Mucosa of descending colon (tissue), 3 donors: ENCODE results near the gene TMCC1. TPM values are rescaled to one million over a fixed set of nuclear protein-coding genes. Genes with fewer than 3 reads are reported as not detected.

Experiments
- ATAC-seq: fragments of 200-7000 bp; cut with Tn5 transposase; one replicate; pipeline ENCODE4 v1.9.1; 2020; ENCODE audit warnings: mild to moderate bottlenecking, moderate library complexity
- DNase-seq, 3 donors: peaks; one replicate each; pipeline ENCODE4 v3.0.0-alpha.2; 2020
- H3K36me3 ChIP-seq: fragments of 200-600 bp; one replicate; pipeline ENCODE4 v1.8.0; 2021; ENCODE audit warnings: low read depth, mild to moderate bottlenecking
- H3K4me1 ChIP-seq: fragments of 200-600 bp; one replicate; pipeline ENCODE4 v1.8.0; 2021; ENCODE audit warnings: low read depth, mild to moderate bottlenecking
- H3K4me3 ChIP-seq: fragments of 200-600 bp; one replicate; pipeline ENCODE4 v1.8.0; 2021; ENCODE audit warnings: mild to moderate bottlenecking
- H3K9me3 ChIP-seq: fragments of 200-600 bp; one replicate; pipeline ENCODE4 v1.8.0; 2021; ENCODE audit warnings: mild to moderate bottlenecking
- intact Hi-C, 2 donors: fragments of 100-400 bp; cut with DNase I in 1 of 2; cut with micrococcal nuclease in 1 of 2; formaldehyde crosslinking; loops; one replicate each; pipeline versions ENCODE4 v1.11.0 to v1.11.1; 2022; cut with DNase I, micrococcal nuclease
- total RNA-seq, 3 donors: library from RNA; stranded (reverse); fragmentation: NEBNext Ultra II Directional in 2 of 3; extraction: Animal tissue kit (Norgen Biotek cat#: 25700) in 2 of 3; gene quantifications; one replicate each; pipeline versions ENCODE4 v1.2.1 to v1.2.4, GENCODE V29; 2021 to 2023
- TF ChIP-seq, protein P1 (sequence below): fragments of 200-600 bp; IDR thresholded peaks from one replicate; pipeline ENCODE4 v1.8.0; 2022; ENCODE audit warnings: antibody characterized with exemption, mild to moderate bottlenecking
- donor health status: DM: no; HTN: no; CAD: no; lungs with moderate emphysema.
- donor health status: DM: no; HTN: no; CAD: no.
- donor health status: DM: no; HTN: yes; CAD: no.

Gene TMCC1
- total RNA-seq, 3 donors from 2014 or later, result 28.6 to 58.7 (median 28.9) TPM

DNA sequence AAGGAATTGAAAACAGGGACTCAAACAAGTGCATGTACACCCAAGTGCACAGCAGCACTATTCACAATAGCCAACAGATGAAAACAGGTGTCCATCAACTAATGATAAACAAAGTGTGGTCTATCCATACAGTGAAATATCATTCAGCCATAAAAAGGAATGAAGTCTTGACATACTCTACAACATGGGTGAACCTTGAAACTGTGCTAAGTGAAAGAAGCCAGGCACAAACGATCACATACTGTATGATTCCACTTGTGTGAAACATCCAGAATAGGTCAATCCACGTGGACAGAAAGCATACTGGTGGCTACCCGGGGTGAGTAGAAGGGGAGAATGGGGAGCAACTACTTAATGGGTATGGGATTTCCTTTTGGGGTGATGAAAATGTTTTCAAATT lies 257.4 kb downstream of the TMCC1 start:
- no peak for ATAC-seq
- H3K9me3 ChIP-seq, result no peaks in the 10 kb centered on the region
- intact Hi-C loops, result loop anchor here in 1 of 2 donors (10.0 kb wide), 1 partner anchor 299 kb away; no protein-coding TSS in a partner anchor
- DNase-seq, result no peak
- H3K4me1 ChIP-seq, result no peaks in the 10 kb centered on the region
- TF ChIP-seq, protein P1, sequence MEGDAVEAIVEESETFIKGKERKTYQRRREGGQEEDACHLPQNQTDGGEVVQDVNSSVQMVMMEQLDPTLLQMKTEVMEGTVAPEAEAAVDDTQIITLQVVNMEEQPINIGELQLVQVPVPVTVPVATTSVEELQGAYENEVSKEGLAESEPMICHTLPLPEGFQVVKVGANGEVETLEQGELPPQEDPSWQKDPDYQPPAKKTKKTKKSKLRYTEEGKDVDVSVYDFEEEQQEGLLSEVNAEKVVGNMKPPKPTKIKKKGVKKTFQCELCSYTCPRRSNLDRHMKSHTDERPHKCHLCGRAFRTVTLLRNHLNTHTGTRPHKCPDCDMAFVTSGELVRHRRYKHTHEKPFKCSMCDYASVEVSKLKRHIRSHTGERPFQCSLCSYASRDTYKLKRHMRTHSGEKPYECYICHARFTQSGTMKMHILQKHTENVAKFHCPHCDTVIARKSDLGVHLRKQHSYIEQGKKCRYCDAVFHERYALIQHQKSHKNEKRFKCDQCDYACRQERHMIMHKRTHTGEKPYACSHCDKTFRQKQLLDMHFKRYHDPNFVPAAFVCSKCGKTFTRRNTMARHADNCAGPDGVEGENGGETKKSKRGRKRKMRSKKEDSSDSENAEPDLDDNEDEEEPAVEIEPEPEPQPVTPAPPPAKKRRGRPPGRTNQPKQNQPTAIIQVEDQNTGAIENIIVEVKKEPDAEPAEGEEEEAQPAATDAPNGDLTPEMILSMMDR, result no peak
- H3K4me3 ChIP-seq, result no peak overlapping the region
- no peaks in the 10 kb centered on the region for H3K36me3 ChIP-seq

DNA sequence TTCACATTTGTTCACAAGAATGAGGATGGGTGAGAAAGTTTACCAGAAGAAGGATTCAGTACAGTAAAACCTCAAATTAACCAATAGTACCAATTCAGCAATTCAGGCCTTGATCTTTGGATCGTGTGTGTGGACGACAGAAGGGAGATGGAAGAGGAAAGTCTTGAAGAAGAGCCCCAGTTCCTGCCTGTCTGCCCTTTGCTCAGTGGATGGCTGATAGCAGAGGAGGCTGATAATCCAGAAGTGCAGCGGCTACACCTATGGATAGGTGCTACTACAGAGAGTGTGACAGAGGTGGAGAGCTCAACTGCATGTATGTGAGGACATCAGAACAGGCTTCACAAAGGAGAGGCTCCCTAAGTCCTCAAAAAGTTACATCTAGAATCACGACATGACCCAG lies 257.9 kb downstream of the TMCC1 start:
- no peaks in the 10 kb centered on the region for H3K4me1 ChIP-seq
- H3K36me3 ChIP-seq, result no peaks in the 10 kb centered on the region
- no peak for DNase-seq
- intact Hi-C loops, result loop anchor here in 1 of 2 donors (10.0 kb wide), 1 partner anchor 299 kb away; no protein-coding TSS in a partner anchor
- H3K4me3 ChIP-seq, result no peak overlapping the region
- no peaks in the 10 kb centered on the region for H3K9me3 ChIP-seq
- TF ChIP-seq, protein P1, result no peak
- no peak for ATAC-seq

DNA sequence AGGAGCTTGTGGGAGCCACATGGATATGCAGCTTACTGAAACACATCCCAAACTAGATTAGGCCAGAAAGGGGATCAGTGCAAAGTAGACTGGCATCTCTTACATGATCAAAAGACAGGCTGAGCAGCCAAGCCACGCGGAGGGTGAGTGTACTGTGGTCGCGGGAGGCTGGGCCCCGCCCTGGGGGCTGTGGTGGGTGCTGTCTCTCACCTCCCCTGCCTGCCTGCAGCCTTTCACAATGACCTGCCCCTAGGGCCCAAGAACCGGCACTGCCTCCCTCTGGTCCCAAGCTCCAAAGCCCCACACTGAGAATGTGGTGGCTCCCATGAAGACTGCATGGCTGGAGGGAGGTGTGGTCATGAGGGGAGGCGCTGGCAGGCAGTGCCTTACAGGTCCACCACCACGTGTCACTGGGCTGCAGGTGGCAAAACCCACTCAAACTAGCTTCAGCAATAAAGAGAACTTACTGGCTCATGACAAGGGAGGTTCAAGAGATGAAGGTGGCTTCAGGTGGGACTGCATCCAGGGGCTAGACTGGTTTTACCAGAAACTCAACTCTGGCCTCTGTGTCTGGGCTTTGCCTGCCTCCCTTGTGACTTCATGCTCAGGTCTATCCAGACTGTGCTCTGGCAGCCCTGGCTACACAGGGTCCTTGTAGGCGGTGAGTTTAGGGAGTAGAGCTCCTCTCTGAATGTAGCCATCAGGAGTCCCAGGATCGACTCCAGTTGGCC lies 259.6 kb downstream of the TMCC1 start:
- no peak overlapping the region for H3K4me3 ChIP-seq
- H3K36me3 ChIP-seq, result no peaks in the 10 kb centered on the region
- ATAC-seq (no peak), DNase-seq (no peak)
- H3K9me3 ChIP-seq, result no peaks in the 10 kb centered on the region
- intact Hi-C loops, result loop anchor here in 1 of 2 donors (10.0 kb wide), 1 partner anchor 301 kb away; no protein-coding TSS in a partner anchor
- TF ChIP-seq, protein P1, result no peak
- no peaks in the 10 kb centered on the region for H3K4me1 ChIP-seq

DNA sequence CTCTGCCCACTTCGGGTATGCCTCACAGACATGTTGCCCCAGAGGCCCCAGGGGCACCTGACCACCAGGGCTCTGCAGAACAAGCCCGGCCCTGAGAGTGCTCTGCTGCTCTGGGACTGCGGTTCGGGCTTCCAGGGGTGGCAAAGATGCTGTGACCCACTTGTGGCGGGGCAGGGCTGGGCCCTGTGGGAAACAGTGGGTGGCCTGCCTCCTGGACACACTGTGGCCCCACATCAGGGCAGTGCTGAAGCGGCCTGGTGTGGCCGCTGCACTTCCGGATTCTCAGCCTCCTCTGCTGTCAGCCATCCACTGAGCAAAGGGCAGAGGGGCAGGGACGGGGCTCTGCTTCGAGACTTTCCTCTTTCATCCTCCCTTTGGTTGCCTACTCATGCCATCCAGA lies 260.5 kb downstream of the TMCC1 start:
- ATAC-seq (no peak), DNase-seq (no peak)
- TF ChIP-seq, protein P1, result no peak
- Histone ChIP-seq H3K36me3 (no peaks in the 10 kb centered on the region), H3K4me1 (peaks cover 4% of the 10 kb centered on the region), H3K4me3 (no peak overlapping the region), H3K9me3 (no peaks in the 10 kb centered on the region)
- intact Hi-C loops, result loop anchor here in 1 of 2 donors (10.0 kb wide), 1 partner anchor 302 kb away; no protein-coding TSS in a partner anchor

DNA sequence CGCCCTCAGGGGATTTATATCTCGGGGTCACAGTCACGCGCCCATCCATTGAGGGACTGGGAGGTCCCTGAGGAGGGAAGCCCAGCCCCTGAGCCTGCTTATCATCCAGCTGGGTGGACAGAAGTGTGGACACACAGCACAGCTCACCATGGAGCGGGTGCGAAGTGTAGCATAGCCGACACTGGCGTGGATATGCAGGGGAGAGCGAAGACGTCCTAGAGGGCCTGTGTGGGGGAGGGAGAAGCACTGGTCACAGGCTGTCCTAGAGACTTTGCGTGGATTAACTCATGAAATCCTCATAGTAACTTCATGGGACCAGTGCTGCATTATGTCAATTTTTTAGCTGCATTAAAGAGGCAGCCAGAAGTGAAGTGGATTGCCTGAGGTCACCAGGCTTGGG lies 261.0 kb downstream of the TMCC1 start:
- Histone ChIP-seq H3K4me3 (no peak overlapping the region), H3K9me3 (no peaks in the 10 kb centered on the region), H3K36me3 (no peaks in the 10 kb centered on the region), H3K4me1 (peaks cover 5% of the 10 kb centered on the region)
- intact Hi-C loops, result loop anchor here in 1 of 2 donors (10.0 kb wide), 1 partner anchor 302 kb away; no protein-coding TSS in a partner anchor
- no peak for DNase-seq
- no peak for ATAC-seq
- TF ChIP-seq, protein P1, result no peak
